IMR-90 (cell line): Measurements from ENCODE around the gene OTP. TPM values are rescaled to one million over a fixed set of nuclear protein-coding genes. Genes with fewer than 3 reads are reported as not detected.

Experiments
- ATAC-seq: fragments of 200-7000 bp; cut with Tn5 transposase; 2 replicates; pipeline ENCODE4 v1.9.1; 2020; ENCODE audit warnings: low read depth, mild to moderate bottlenecking, moderate library complexity
- Bru-seq: library from RNA; stranded (reverse); fragments of 400-500 nt; gene quantifications from one replicate; lab custom pipeline; 2021; lab: Mats Ljungman, UMichigan
- BruChase-seq, 2 experiments: library from RNA; stranded (reverse); fragments of 400-500 nt; gene quantifications; one replicate each; lab custom pipeline; 2021; lab: Mats Ljungman, UMichigan
- BruUV-seq: library from RNA; stranded (reverse); fragments of 400-500 nt; replicated peaks from 2 replicates; lab custom pipeline; 2021; lab: Mats Ljungman, UMichigan
- CTCF ChIA-PET: fragments of 300-600 bp; formaldehyde crosslinking; extraction: SDS; loops from one replicate; lab custom pipeline; 2021; ENCODE audit warnings: antibody characterized with exemption; lab: Yijun Ruan, JAX
- POLR2A ChIA-PET: fragments of 300-600 bp; sonication (Branson Sonifier 250); formaldehyde crosslinking; loops from one replicate; lab custom pipeline; 2022; ENCODE audit warnings: antibody characterized with exemption; ENCODE audit not compliant: unreplicated experiment; lab: Charles Lee
- DNase-seq: peaks from one replicate; pipeline ENCODE4 v3.0.0; 2013
- H2AFZ ChIP-seq: replicated peaks from 2 replicates; pipeline ENCODE3; 2013; ENCODE audit warnings: low read length, mild to moderate bottlenecking; ENCODE audit not compliant: poor library complexity
- H2AK5ac ChIP-seq: 2 replicates; pipeline ENCODE4 v1.6.1; 2013; ENCODE audit warnings: low read depth, low read length, inconsistent platforms
- H2AK9ac ChIP-seq: replicated peaks from 2 replicates; pipeline ENCODE3; 2013; ENCODE audit warnings: mild to moderate bottlenecking, low read depth, low read length, moderate library complexity; ENCODE audit not compliant: poor library complexity
- H2BK120ac ChIP-seq: 2 replicates; pipeline ENCODE4 v1.6.1; 2013; ENCODE audit warnings: low read depth, low read length, inconsistent platforms
- H2BK15ac ChIP-seq: 3 replicates; pipeline ENCODE4 v1.6.1; 2013; ENCODE audit warnings: low read depth, low read length, inconsistent platforms
- H2BK20ac ChIP-seq: 2 replicates; pipeline ENCODE4 v1.6.1; 2013; ENCODE audit warnings: low read depth, mild to moderate bottlenecking, inconsistent platforms, low read length, moderate library complexity
- H2BK5ac ChIP-seq: 2 replicates; pipeline ENCODE4 v1.6.1; 2013; ENCODE audit warnings: mild to moderate bottlenecking, low read depth, low read length, inconsistent platforms; ENCODE audit not compliant: poor library complexity, severe bottlenecking
- H3K14ac ChIP-seq: replicated peaks from 2 replicates; pipeline ENCODE4 v1.6.1; 2013; ENCODE audit warnings: low read depth, low read length, inconsistent platforms
- H3K18ac ChIP-seq: 2 replicates; pipeline ENCODE4 v1.6.1; 2013; ENCODE audit warnings: low read depth, low read length, control low read depth
- H3K23ac ChIP-seq: 2 replicates; pipeline ENCODE4 v1.6.1; 2013; ENCODE audit warnings: low read depth, low read length, inconsistent platforms
- H3K27ac ChIP-seq: 2 replicates; pipeline ENCODE4 v1.5.1; 2013; ENCODE audit warnings: mild to moderate bottlenecking, control low read depth, low read length; ENCODE audit not compliant: insufficient read depth
- H3K27me3 ChIP-seq: 2 replicates; pipeline ENCODE4 v1.6.1; 2013; ENCODE audit warnings: low read length; ENCODE audit not compliant: control insufficient read depth, insufficient read depth
- H3K36me3 ChIP-seq: 2 replicates; pipeline ENCODE4 v1.6.1; 2013; ENCODE audit warnings: low read length, mixed read lengths; ENCODE audit not compliant: control insufficient read depth, insufficient read depth
- H3K4ac ChIP-seq: 2 replicates; pipeline ENCODE4 v1.6.1; 2013; ENCODE audit warnings: low read depth, low read length, inconsistent platforms
- H3K4me1 ChIP-seq: 2 replicates; pipeline ENCODE4 v1.6.1; 2013; ENCODE audit warnings: low read length, mixed read lengths; ENCODE audit not compliant: control insufficient read depth, insufficient read depth
- H3K4me2 ChIP-seq: 2 replicates; pipeline ENCODE4 v1.6.1; 2013; ENCODE audit warnings: low read depth, mild to moderate bottlenecking, control low read depth, low read length, moderate library complexity
- H3K4me3 ChIP-seq: 2 replicates; pipeline ENCODE4 v1.5.1; 2013; ENCODE audit warnings: low read depth, mild to moderate bottlenecking, control low read depth, low read length, moderate library complexity; ENCODE audit not compliant: insufficient read depth
- H3K56ac ChIP-seq: 2 replicates; pipeline ENCODE4 v1.6.1; 2013; ENCODE audit warnings: low read length, inconsistent platforms; ENCODE audit not compliant: insufficient read depth; ENCODE audit errors: extremely low read depth
- H3K79me1 ChIP-seq, 2 experiments: 2 replicates each; pipeline ENCODE4 v1.6.1; 2013; ENCODE audit warnings: low read length in 2 of 2, inconsistent platforms in 1 of 2, low read depth in 1 of 2
- H3K9ac ChIP-seq: 2 replicates; pipeline ENCODE4 v1.6.1; 2013; ENCODE audit warnings: low read depth, low read length, control low read depth
- H3K9me1 ChIP-seq: 2 replicates; pipeline ENCODE4 v1.6.1; 2013; ENCODE audit warnings: low read length, inconsistent platforms; ENCODE audit not compliant: insufficient read depth
- H3K9me3 ChIP-seq: 2 replicates; pipeline ENCODE4 v1.6.1; 2013; ENCODE audit warnings: low read length; ENCODE audit not compliant: control insufficient read depth, insufficient read depth
- H4K20me1 ChIP-seq: 2 replicates; pipeline ENCODE4 v1.6.1; 2013; ENCODE audit warnings: low read length, inconsistent platforms; ENCODE audit not compliant: insufficient read depth
- H4K5ac ChIP-seq: 2 replicates; pipeline ENCODE4 v1.6.1; 2013; ENCODE audit warnings: mild to moderate bottlenecking, low read depth, low read length, control low read depth
- H4K8ac ChIP-seq, 2 experiments: 2 replicates each; pipeline ENCODE4 v1.6.1; 2013; ENCODE audit warnings: low read depth in 2 of 2, low read length in 2 of 2, control low read depth in 1 of 2, inconsistent platforms in 1 of 2
- H4K91ac ChIP-seq: 2 replicates; pipeline ENCODE4 v1.6.1; 2013; ENCODE audit warnings: low read depth, low read length, inconsistent platforms; ENCODE audit not compliant: insufficient read depth
- CEBPB ChIP-seq: IDR thresholded peaks from 2 replicates; pipeline ENCODE4 v1.6.1; 2012; ENCODE audit warnings: low read depth, low read length, improper control_type of control experiment
- FOS ChIP-seq: fragments of 150-350 bp; IDR thresholded peaks from 2 replicates; pipeline ENCODE4 v1.6.1; 2016; ENCODE audit warnings: low read depth, low read length
- MAFK ChIP-seq: IDR thresholded peaks from 2 replicates; pipeline ENCODE4 v1.6.1; 2012; ENCODE audit warnings: low read depth, low read length, improper control_type of control experiment
- MAZ ChIP-seq: IDR thresholded peaks from 2 replicates; pipeline ENCODE4 v1.6.1; 2012; ENCODE audit warnings: low read depth, mild to moderate bottlenecking, low read length, improper control_type of control experiment, moderate library complexity, borderline replicate concordance
- MXI1 ChIP-seq: IDR thresholded peaks from 2 replicates; pipeline ENCODE4 v1.6.1; 2012; ENCODE audit warnings: low read depth, mild to moderate bottlenecking, low read length, moderate library complexity, borderline replicate concordance
- NFE2L2 ChIP-seq: fragments of 150-350 bp; IDR thresholded peaks from 2 replicates; pipeline ENCODE4 v1.6.1; 2016; ENCODE audit warnings: low read depth, mild to moderate bottlenecking, low read length
- POLR2A ChIP-seq: IDR thresholded peaks from 2 replicates; pipeline ENCODE4 v1.6.1; 2012; ENCODE audit warnings: mild to moderate bottlenecking, low read depth, low read length
- SMC3 ChIP-seq: fragments of 150-350 bp; IDR thresholded peaks from 2 replicates; pipeline ENCODE4 v1.6.1; 2016; ENCODE audit warnings: low read depth, mild to moderate bottlenecking, antibody characterized with exemption, low read length, moderate library complexity
- WGBS, 2 experiments: methylation state at CpG; one replicate each; pipeline versions ENCODE4 v1.1.5 to v1.1.7; 2013; ENCODE audit warnings: missing lambda C conversion rate in 2 of 2; ENCODE audit not compliant: insufficient read length in 1 of 2; ENCODE audit errors: extremely low coverage in 2 of 2; 5-methylcytosine and 5-hydroxymethylcytosine counted together
- dilution Hi-C: fragments of 300-500 bp; cut with HindIII; formaldehyde crosslinking; loops from one replicate; pipeline ENCODE4 v1.14.3; 2018; ENCODE audit warnings: low sequenced_read_pairs; ENCODE audit not compliant: unreplicated experiment
- in situ Hi-C: fragments of 300-500 bp; cut with MboI; formaldehyde crosslinking; loops from 3 replicates; pipeline ENCODE4 v1.14.3; 2019; ENCODE audit warnings: low sequenced_read_pairs, inconsistent platforms, mixed read lengths
- intact Hi-C: fragments of 100-400 bp; cut with micrococcal nuclease; formaldehyde crosslinking; loops from 2 replicates; pipeline ENCODE4 v1.10.0; 2022
- long read RNA-seq: library from polyadenylated mRNA; unstranded; transcript quantifications from one replicate; pipeline ENCODE4 v2.0.0, GENCODE V29; 2021; ENCODE audit not compliant: unreplicated experiment
- polyA plus RNA-seq, 3 experiments: library from polyadenylated mRNA; depleted of rRNA; stranded (reverse); fragments of >200 nt; gene quantifications; 2 replicates each; pipeline ENCODE4 v1.2.3, GENCODE V29; 2012; ENCODE audit warnings: low replicate concordance in 1 of 3
- total RNA-seq: library from RNA; depleted of rRNA; stranded (reverse); fragments of >200 nt; gene quantifications from 2 replicates; pipeline ENCODE4 v1.2.3, GENCODE V29; 2012; rRNA removed
- TF ChIP-seq, protein P1 (sequence below): fragments of 150-350 bp; IDR thresholded peaks from 2 replicates; pipeline ENCODE4 v1.6.1; 2017; ENCODE audit warnings: mild to moderate bottlenecking, antibody characterized with exemption, low read length, low read depth

OTP gene
- total RNA-seq (not detected in 2 replicates), polyA plus RNA-seq (2012; rRNA removed) (not detected in 2 replicates), Bru-seq, nascent RNA (not detected), BruChase-seq, experiment 1, labeled RNA remaining after a 6-hour chase (not detected), BruChase-seq, experiment 2, labeled RNA remaining after a 2-hour chase (percentile 7 among the genes with signal in this experiment)
- not detected in 2 replicates for polyA plus RNA-seq (2012; cell fraction: cytosol; rRNA removed)
- not detected in 2 replicates for polyA plus RNA-seq (2012; cell fraction: nucleus; rRNA removed; ENCODE audit: low replicate concordance)
- long read RNA-seq = 0 reads

DNA sequence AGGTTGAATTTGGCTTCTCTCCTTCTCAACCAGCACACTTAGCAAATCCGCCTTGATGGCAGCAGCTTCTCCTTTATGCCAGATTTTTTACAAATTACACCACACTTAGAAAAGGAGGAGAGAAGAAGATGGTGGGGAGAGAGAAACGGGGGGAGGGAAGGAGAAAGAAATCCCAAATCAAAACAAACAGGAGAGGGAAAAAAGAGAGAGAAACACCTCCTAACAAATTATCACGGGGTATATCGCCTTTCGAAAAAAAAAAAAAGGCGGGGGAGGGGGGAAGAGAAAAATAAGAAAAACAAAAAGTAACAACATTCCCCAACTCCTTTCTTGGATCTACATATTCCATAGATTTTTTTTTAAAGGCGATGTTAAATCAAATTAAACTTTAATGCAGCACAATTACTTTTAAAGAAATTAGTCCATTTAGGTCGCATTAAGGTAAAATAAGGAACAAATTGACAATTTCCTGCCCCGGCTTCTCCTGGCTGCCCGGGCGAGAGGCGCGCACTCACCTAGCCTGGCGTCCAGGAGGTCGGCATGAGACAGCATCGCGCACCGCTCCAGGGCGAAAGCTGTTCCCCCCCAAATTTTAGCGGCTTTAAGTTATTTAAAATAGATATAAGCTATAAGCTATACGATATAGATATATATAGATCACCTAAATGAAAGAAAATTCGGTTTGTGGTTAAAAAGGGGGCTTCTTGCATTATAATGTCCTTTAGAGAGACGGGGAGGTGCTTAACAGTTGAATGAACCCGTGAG is at the start of gene OTP:
TSS of gene OTP (minus strand) at position 716 of the 765 bp plus-strand sequence. CDS start at position 552, 164 bp downstream.
- Histone ChIP-seq H2BK20ac (no peak within 1 kb of the TSS), H3K79me1 (no peaks in the 10 kb centered on the region), H3K27me3 (peaks cover 81% of the 10 kb centered on the region), H3K4me2 (no peak within 1 kb of the TSS), H2AFZ (no peak within 1 kb of the TSS), H2AK9ac (no peak within 1 kb of the TSS), H3K9me3 (peaks cover 17% of the 10 kb centered on the region), H2BK120ac (no peak within 1 kb of the TSS), H2BK15ac (no peak within 1 kb of the TSS), H2BK5ac (no peak within 1 kb of the TSS), H3K56ac (no peak within 1 kb of the TSS), H3K14ac (no peak within 1 kb of the TSS), H4K20me1 (peaks cover 6% of the 10 kb centered on the region; the same call in 1 of the 2 replicates), H4K5ac (no peak within 1 kb of the TSS), H4K91ac (no peak within 1 kb of the TSS), H2AK5ac (no peak within 1 kb of the TSS), H3K9me1 (no peaks in the 10 kb centered on the region), H3K23ac (peak within 1 kb of the TSS; percentile 24; the same call in 1 of the 2 replicates), H3K27ac (no peak within 1 kb of the TSS), H3K4me3 (no peak within 1 kb of the TSS), H3K36me3 (no peaks in the 10 kb centered on the region), H3K18ac (no peak within 1 kb of the TSS), H3K4ac (no peak within 1 kb of the TSS), H3K9ac (no peak within 1 kb of the TSS), H3K4me1 (no peaks in the 10 kb centered on the region), H4K8ac (no peak within 1 kb of the TSS)
- intact Hi-C loops = loop anchor here (10.0 kb wide), 1 partner anchor 493 kb away; no protein-coding TSS in a partner anchor
- DNase-seq (no peak), ATAC-seq (no peak)
- CTCF ChIA-PET = interaction anchor here (0.7 kb wide), 1 partner anchor 12 kb away, joined by 3 read pairs; no protein-coding TSS in a partner anchor
- no TSS peak for BruUV-seq
- WGBS, 2 experiments = no CpG with 5 or more reads among the region's 24 CpGs
- dilution Hi-C loops = no loop called here
- POLR2A ChIA-PET = no interaction called here
- TF ChIP-seq, protein P1, sequence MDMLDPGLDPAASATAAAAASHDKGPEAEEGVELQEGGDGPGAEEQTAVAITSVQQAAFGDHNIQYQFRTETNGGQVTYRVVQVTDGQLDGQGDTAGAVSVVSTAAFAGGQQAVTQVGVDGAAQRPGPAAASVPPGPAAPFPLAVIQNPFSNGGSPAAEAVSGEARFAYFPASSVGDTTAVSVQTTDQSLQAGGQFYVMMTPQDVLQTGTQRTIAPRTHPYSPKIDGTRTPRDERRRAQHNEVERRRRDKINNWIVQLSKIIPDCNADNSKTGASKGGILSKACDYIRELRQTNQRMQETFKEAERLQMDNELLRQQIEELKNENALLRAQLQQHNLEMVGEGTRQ = no peak
- TF ChIP-seq MAFK (no peak), CEBPB (no peak), MAZ (no peak), POLR2A (no peak), NFE2L2 (no peak), SMC3 (no peak), FOS (no peak), MXI1 (no peak)
- in situ Hi-C loops = no loop called here
